Stimulated activated CD4-positive, alpha-beta T cell treated with anti-CD3 and anti-CD28 coated beads, Interleukin-4, amount 100 ng/mL, for 48 hours (primary cell): ENCODE results near the gene LPAR3.

ENCODE experiments used
- DNase-seq, 2 donors: peaks; one replicate each; pipeline ENCODE4 v3.0.0-alpha.2; 2020; ENCODE audit warnings: low read depth in 2 of 2

The LPAR3 gene

DNA sequence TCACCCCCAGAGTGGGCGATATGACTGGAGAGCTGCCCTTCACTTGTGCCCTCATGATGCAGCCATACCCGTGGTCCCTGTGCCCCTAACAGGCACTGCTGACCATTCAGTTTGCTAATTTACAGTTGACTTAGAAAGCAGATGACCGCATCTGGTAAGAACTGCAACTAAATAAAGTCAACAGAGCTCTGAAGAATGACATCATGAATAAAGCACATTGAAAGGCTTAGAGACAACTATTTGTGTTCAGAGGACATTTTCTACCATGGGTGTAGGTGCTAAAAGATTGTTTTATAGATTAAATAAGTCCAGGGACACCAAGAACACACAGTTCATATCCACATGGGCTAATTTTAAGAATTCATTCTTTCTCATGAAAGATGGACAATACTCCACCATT, 65.5 kb downstream of the LPAR3 start:
- DNase-seq: no peak

DNA sequence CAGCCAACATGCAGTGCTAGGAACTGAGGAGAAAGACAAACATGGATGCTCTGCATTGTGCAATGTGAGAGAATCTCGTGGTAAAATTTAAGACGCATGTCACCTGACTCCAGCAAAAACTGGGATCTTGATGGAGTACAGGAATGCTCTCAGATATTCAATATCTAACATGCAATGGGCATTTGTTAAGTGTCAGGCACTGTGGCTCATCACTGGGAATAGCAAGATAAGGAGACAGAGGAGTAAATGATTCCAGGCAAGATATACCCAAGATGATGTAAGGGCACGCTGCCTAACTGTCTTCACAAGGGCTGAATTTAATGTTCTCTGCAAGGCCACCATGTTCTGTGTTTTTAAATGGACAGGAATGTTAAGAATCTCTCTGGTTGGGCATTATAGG, 67.8 kb downstream of the LPAR3 start:
- DNase-seq: no peak

DNA sequence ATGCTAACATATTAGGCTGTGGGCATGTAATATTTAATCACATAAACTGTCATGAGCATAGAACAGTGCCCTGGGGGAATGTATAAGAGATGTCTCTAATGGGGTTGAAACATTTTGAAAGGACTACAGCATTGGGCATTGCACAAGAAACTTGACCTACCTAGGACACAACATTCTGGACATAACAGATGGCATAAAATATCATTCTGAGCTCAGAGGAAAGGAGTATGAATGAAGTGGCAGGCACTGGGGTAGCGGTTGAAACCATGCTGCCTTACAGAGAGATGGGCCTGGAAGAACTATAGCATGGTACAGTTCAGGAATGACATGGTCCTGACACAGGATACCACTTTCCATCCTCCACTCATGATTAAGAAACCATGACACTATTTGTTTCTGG, 69.0 kb downstream of the LPAR3 start:
- DNase-seq: no peak

DNA sequence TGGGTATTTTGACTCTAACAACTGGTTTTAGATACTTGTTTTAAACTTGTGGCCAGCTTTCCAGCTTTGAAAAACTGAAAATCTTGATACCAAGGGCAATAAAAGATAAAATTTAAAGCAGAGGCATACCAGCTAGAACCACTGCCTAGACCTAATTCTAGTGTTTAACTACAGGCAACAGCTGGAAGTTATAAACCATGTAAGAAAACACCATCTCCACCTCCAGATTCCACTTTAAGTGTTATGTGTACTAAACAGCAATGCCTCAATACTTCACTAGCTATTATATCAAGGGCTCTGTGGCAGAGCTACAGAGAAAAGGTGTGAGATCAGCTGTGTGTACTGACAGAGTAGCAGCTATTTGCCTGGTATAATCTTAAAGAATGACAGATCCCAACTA, 69.5 kb downstream of the LPAR3 start:
- DNase-seq: no peak

DNA sequence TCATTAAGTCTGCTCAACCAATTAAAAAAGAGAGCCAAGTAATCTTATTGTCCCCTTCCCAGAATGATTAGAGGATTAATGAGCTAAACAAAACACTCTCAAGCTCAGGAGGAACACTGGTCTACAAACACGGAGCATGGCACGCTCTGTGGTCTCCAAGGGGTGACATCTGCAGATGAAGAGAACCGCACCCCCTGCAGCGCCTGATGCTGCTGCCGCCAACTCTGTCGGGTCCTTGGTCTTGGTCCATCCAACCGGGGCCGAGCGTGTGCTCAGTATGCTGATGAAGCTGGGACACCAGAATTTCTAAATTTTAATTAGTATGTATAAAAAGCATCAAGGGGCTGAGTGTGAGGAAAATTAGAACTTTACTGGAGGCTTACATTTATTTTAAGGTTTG, 82.7 kb downstream of the LPAR3 start:
- no peak for DNase-seq

DNA sequence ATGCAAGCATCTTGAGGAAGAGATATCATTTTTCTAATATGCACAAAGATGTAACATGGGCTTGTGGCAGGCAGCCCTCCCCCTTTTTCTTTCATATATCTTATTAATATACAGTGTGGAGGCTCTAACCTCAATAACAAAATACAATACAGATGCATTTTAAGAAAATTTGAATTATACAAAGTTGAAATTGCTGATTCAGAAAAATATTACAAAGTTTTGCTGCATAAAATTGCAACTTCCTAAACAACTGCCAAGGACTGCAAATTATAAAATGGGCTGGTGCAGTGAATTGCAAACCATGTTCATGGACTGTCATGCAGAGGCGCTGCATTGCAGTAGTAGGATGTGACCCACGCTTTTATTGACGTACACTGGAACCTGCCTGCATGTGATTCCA, 84.0 kb downstream of the LPAR3 start:
- DNase-seq: no peak

DNA sequence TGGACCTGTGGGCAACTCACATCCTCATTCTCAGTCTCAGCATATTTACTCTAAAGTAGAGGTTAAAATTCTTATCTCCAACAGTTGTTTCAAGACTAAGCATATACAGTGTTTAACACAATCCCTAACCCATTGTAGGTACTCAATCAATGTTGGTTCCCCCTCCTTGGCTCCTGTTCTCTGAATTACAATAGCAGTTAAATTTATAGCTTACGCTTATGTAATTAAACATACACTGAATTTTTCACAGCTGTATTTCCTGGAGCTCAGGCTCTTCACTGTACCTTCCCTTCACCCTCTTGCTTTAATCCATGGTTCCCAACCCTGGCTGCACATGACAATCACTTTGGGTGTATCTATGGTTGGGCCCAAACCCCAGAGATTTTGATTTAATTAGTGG, 89.4 kb downstream of the LPAR3 start:
- no peak for DNase-seq

DNA sequence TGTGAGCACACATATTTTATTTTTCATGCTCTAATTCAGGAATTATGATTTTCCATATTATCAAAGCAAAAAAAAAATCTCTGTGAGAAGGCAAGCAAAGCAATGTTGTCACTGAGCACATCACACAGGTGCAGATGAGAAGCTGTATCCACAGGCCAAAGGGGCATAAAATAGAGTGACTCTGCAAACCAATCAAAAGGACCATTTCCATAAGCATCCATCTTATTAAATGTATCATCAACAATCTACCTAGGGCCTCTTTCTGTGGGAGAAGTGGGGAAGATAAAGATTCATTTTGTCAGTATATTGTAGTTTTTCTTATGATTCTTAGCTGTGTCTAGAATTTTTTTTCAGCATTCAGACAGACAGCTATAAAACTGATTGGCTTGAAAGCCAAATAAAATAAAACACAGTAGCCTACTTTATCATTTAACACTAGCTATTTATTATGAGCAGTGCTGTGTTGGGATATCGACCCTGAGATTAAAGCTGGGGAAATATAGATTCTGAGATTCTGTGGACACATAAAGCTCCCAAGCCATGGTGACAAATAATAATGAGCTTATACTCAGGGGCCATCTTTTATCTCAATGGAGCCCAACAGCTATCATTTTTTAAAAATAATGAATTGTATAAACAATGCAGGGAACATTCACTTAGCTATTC, 90.3 kb downstream of the LPAR3 start:
- no peak for DNase-seq

DNA sequence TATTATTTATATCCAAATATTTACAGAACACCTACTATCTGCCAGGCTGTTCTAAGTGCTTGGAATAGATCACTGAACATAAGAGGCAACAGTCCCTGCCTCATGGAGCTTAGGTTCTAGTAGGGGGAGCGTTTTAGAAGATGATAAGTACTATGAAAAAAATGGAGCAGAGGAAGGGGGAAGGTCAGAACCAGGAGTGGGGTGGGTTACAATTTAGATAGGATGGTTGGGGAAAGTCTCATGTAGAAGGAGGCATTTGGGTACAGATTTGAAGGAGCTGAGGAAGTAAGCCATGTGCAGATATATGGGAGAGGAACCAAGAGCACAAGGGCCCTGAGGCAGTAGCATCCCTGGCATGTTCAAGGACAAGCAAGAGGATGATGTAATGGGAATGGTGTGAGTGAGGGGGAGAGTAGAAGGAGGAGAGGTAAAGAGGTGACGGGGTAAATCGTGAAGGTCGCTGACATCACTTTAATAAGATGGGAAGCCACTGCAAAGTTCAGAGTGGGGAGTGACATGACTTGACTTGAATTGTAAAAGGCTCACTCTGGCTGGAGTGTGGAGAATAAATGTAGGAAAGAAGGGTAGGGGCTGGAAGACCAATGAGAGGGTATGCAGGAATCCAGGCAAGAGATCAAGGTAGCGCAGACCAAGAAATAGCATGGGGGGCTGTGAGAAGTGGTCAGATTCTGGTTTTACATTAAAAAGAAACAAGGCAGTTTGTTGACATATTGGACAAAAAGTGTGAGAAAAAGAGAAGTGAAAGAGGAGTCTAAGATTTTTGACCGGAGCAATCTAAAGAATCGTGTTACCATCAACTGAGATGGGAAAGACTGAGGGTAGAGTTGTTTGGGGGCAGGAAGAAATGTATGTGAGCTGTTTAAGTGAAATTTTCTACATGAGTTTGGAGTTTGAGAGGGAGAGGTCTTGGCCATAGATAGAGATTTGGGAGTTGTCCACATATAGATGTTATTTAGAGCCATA, 92.6 kb downstream of the LPAR3 start:
- no peak for DNase-seq

DNA sequence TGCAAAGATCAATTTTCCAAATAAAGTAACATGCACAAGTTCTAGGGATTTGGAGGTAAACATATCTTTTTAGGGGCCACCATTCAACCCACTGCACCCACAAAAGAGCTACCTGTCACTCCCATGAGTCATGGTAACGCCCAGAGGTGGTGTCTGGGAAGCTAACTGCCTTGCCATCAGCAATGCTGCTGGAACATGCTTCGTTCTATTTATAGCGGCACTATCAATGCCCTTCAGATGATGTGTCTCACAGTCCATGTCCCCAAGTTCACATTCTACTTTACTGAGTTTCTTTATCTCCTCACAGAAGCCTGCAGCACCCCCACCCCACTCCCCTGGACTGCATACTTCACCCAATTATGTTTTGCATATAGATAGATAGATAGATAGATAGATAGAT, 95.4 kb downstream of the LPAR3 start:
- DNase-seq: no peak

DNA sequence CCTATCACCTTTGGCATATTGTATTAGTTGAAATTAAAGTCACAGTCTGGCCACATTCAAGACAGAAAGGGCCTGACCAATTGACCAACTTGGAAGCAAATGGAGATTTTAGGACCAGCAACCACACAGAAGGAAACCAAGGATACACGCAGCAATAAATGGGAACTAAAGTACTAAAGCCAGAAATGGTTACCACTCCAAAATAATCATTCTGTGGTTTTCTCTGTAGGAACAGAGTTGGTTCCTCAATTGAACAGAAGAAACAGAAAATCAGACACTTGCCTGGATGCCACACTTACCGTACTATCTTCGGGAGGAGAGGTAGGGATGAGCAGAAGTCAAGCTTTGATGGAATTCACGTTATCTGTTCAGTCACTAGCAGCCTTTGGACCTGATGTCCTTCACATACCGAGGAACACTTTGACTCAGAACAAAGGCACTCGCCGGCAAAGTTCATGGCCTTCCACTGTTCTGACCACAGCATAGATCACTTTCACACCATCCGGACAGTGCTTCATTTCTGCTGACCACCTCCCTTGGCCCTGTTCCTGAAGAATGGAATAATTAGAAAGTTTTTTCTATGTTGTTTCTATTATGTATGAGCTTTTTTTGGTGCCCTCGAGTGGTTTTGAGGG, 96.9 kb downstream of the LPAR3 start:
- DNase-seq: no peak

DNA sequence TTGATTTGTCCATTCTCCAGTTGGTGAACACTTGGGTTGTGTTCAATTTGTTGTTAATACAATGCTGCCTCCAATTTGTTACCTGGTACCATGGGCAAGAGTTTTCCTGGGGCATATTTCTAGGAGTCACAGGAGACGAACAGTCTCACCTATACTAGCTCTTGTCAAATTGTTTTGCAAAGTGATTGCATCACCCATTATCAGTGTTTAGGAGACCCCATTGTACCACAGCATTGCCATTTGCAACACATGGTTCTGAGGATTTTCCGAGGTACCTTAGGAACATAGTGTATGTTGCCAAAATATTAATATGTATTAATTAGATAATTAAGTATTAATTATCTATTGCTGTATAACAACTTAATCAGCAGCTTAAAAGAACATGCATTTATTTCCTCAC, 97.8 kb downstream of the LPAR3 start:
- no peak for DNase-seq

DNA sequence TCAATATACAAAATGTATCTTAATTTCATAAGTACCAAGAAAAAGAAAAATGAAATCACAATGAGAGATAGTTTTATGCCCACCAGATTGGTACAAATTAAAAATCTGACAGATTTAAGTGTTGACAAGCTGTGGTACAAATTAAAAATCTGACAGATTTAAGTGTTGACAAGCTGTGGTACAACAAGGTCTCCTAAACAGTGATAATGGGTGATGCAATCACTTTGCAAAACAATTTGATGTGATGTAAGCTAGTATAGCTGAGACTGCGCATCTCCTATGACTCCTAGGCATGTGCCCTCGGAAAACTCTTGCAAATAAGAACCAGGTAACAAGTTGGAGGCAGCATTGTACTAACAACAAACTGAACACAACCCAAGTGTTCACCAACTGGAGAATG, 100.6 kb downstream of the LPAR3 start:
- no peak for DNase-seq

DNA sequence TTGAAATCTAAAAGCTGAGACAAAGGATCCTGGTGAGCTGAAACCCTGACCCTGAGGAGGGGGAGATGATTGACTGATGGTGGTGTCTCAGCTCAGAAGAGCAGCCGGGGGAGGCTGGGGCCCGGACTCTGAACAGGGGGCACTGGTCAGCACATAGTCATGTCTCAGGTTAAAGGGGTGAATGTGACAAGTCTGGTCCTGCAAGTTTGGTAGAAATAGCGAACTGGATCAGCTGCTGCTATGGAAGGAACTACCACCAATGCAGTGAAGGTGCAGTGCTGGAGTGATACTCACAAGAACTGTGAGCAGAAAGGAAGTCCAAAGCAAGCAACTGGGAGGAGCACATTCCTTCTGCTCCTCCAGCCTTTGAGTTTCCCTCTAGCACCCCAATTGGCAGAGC, 104.0 kb downstream of the LPAR3 start:
- DNase-seq: no peak

DNA sequence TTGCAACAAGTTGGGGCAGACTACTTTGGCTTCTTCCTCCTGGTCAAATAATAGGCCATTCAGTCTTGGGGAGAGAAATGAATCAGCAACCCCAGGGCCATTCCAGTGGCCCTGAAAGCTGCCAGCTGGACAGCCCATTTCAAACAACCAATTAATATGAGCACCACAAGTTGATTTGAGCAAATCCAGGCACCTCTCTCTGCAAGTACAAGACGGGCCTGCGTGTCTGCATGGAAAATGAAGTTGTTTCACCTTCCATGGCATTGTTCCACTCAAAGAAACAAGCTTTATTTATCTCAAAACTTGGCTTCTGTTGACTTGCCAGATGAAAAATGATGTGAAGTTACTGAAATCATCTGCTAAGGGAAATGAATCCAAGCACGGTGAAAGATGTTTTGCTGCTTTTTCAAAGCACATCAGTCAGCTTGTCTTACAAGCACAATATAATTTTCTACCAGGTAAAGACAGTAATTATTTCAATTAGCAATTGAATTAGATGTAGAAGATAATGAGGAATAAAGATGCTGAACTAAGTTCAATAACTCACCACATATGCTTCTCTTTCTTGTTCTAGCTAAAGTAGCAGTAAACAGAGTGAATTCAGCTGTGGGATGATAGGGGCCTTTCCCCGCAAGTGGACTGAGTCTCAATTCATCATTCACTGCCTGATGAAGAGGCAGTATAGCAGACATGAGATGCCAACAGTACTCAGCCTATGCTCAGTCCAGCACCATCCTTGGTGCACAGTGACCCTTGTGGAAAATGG, 107.6 kb downstream of the LPAR3 start:
- no peak for DNase-seq

DNA sequence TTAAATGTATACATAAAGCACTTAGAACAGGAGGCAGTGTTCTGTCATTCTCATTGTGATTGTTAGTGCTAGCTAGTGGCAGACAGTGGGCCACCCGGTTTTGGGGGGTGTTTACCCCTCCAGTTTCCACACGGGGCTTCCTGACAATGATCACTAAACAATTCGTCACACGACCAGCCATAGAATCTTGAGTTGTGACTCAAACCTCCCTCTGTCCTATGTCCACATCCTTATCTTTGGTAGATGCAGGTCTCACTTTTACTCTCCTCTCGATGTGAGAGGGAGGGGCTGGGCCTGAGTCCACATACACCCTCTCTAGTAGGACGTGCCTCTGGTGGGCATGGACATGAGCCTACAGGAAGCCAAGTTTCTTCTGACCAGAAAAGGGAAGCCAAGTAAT, 110.1 kb downstream of the LPAR3 start:
- DNase-seq: no peak

DNA sequence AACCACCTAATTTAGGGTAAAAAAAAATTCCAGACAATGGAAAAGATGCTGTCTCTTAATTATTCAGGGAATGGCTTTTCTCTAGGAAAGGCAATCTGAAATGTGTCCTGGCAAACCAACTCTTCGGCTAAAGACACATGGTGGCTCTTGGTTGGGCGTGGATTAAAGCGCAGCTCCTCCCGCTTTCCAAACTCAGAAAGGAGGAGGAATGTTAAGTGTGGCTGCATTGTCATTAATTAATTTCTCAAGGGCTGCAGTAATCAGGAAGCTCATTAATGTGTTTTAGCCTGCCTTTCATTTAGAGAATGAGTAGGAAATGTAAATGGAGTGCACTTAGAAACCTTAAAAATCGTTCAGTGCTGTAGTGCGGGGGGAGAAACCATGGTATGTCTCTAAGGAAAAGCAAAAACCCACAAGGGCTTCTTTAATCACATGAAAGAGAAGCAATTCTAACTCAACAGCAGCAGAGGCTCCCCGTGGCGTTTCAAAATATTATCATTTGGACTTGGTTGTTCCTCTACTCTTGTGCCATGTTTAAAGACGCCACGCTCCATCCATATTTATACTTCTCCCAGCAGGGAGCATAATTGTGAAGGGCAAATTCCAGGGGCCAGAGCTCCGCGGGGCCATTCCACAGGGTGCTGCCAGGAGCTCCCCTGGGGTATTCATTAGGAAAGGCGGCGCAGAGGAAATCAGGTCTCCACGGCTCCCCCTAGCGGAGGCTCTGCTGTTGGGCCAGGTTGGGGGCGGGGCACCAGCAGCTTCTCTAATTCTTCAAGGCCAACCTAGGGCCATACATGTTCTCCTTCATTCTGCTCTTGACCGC, 110.8 kb downstream of the LPAR3 start:
- peak; percentile 73 to 81 for DNase-seq

DNA sequence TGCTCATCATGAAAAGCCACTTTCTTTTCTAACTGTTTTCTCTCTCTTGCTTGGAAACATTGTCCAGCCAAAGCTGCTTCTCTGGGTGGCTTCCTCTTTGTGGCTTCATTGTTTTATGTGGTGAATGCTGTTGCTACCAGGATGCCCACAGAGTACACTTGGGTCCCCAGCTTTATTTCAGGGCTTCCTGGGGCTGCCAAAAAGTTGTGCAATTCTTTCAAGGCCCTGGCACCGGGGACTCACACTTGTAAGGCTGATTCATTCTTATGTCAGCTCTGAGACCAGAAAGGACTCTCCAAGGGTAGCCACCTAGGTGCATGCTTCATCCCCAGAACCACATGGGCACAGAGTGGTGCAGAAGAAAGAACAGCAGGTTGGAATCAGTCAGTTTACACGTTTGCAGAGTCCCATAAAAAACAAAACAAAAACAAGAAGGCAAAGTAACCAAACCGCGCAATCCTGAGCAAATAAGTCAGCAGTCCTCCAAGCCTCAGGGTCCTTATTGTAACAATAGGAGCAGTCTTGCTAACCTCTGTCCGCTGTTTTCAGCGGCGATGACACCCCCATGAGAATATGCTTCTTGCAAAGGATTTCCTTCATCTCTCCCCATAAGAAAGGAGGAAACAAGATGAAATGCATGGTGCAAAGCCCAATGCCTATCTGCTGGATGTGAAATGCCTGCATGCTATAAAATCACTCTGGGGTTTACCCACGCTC, 112.8 kb downstream of the LPAR3 start:
- no peak for DNase-seq

DNA sequence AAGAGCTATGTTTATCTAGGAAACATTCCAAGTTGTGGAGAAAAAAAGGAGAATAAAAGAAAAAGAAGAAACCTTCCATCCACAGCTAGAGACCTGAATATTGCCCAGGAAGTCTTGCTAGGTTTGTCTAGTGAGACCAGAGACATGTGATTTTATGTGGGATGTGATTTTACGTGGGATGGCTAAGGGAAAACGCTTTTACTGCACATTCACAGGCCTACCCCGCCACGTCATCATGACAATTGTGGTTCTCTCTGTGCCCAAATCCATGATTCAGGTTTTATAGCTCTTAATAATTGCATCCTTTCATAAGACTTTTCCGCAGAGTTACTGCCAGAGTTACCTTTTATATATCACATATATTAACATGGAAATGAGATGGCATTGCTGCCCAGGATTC, 116.4 kb downstream of the LPAR3 start:
- no peak for DNase-seq

DNA sequence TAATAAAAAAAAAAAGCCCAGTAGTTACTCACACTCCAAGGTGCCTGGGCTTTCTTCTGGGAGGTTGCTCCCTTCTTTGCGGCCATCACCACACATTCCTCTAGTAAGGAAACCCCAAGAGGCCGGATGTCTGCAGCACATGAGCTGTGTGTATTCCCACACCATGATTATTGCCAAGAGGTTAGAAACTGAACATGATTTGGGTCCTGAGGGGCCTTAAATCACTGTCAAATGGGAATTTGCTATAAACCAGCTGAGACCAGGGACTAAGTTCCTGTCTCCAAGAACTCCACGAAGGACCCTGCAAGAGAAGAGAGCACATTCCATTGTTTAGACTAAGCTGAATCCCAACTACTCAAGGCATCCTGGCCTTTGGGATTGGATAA, 117.5 kb downstream of the LPAR3 start:
- DNase-seq: no peak
